MCF 10A (cell line): Measurements from ENCODE around the gene FAM131C. TPM values are rescaled to one million over a fixed set of nuclear protein-coding genes. Genes with fewer than 3 reads are reported as not detected.

Experiments
- BruUV-seq: library from RNA; stranded (reverse); fragments of 400-500 nt; replicated peaks from 2 replicates; lab custom pipeline; 2021; lab: Mats Ljungman, UMichigan
- CTCF ChIA-PET: fragments of 300-600 bp; sonication (Branson Sonifier 250); formaldehyde crosslinking; extraction: SDS; loops from one replicate; lab custom pipeline; 2021; ENCODE audit warnings: antibody characterized with exemption, inconsistent platforms; lab: Yijun Ruan, JAX
- POLR2A ChIA-PET: fragments of 300-600, 350-650 bp; sonication (Branson Sonifier 250); formaldehyde crosslinking; extraction: SDS; loops from one replicate; lab custom pipeline; 2020; ENCODE audit warnings: antibody characterized with exemption, inconsistent platforms; lab: Yijun Ruan, JAX
- DNase-seq: peaks from one replicate; pipeline ENCODE4 v3.0.0-alpha.2; 2018; ENCODE audit not compliant: unreplicated experiment
- H3K27ac Mint-ChIP-seq: one replicate; pipeline ENCODE4 v1.8.0; 2022; ENCODE audit warnings: mild to moderate bottlenecking, low read depth, mixed read lengths; ENCODE audit not compliant: unreplicated experiment
- H3K27me3 Mint-ChIP-seq: one replicate; pipeline ENCODE4 v1.8.0; 2022; ENCODE audit warnings: mixed read lengths; ENCODE audit not compliant: insufficient read depth, unreplicated experiment
- H3K36me3 Mint-ChIP-seq: one replicate; pipeline ENCODE4 v1.8.0; 2022; ENCODE audit warnings: mild to moderate bottlenecking, moderate library complexity, mixed read lengths; ENCODE audit not compliant: insufficient read depth, unreplicated experiment
- H3K4me1 Mint-ChIP-seq: one replicate; pipeline ENCODE4 v1.8.0; 2022; ENCODE audit warnings: mixed read lengths; ENCODE audit not compliant: insufficient read depth, unreplicated experiment
- H3K4me3 Mint-ChIP-seq: one replicate; pipeline ENCODE4 v1.8.0; 2022; ENCODE audit warnings: mild to moderate bottlenecking, moderate library complexity, mixed read lengths; ENCODE audit not compliant: unreplicated experiment
- H3K9me3 Mint-ChIP-seq: one replicate; pipeline ENCODE4 v1.8.0; 2022; ENCODE audit warnings: mixed read lengths; ENCODE audit not compliant: unreplicated experiment
- intact Hi-C: fragments of 100-400 bp; cut with micrococcal nuclease; formaldehyde crosslinking; loops from 2 replicates; pipeline ENCODE4 v1.14.1; 2022
- total RNA-seq: library from RNA; stranded (reverse); gene quantifications from 2 replicates; pipeline ENCODE4 v1.2.3, GENCODE V29; 2022
- TF ChIP-seq, protein P1 (sequence below): fragments of 200-600 bp; IDR thresholded peaks from one replicate; pipeline ENCODE4 v1.8.0; 2022; ENCODE audit warnings: antibody characterized with exemption, mild to moderate bottlenecking; ENCODE audit not compliant: unreplicated experiment

Gene FAM131C
- total RNA-seq, 1 experiment from 2014 or later = not detected

GRCh38 chr1:16085522-16085921, 12.1 kb upstream of the FAM131C start:
- Mint-ChIP-seq H3K27ac (no peak overlapping the region), H3K9me3 (no peaks in the 10 kb centered on the region), H3K36me3 (peaks cover 1% of the 10 kb centered on the region), H3K4me3 (no peak overlapping the region), H3K4me1 (peaks cover 6% of the 10 kb centered on the region), H3K27me3 (no peaks in the 10 kb centered on the region)
- DNase-seq = no peak
- TF ChIP-seq, protein P1, sequence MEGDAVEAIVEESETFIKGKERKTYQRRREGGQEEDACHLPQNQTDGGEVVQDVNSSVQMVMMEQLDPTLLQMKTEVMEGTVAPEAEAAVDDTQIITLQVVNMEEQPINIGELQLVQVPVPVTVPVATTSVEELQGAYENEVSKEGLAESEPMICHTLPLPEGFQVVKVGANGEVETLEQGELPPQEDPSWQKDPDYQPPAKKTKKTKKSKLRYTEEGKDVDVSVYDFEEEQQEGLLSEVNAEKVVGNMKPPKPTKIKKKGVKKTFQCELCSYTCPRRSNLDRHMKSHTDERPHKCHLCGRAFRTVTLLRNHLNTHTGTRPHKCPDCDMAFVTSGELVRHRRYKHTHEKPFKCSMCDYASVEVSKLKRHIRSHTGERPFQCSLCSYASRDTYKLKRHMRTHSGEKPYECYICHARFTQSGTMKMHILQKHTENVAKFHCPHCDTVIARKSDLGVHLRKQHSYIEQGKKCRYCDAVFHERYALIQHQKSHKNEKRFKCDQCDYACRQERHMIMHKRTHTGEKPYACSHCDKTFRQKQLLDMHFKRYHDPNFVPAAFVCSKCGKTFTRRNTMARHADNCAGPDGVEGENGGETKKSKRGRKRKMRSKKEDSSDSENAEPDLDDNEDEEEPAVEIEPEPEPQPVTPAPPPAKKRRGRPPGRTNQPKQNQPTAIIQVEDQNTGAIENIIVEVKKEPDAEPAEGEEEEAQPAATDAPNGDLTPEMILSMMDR = no peak
- CTCF ChIA-PET = interaction anchor here (0.8 kb wide), 1 partner anchor 103 kb away, joined by 3 read pairs; no protein-coding TSS in a partner anchor
- BruUV-seq = no TSS peak
- POLR2A ChIA-PET = no interaction called here
- intact Hi-C loops = no loop called here

DNA sequence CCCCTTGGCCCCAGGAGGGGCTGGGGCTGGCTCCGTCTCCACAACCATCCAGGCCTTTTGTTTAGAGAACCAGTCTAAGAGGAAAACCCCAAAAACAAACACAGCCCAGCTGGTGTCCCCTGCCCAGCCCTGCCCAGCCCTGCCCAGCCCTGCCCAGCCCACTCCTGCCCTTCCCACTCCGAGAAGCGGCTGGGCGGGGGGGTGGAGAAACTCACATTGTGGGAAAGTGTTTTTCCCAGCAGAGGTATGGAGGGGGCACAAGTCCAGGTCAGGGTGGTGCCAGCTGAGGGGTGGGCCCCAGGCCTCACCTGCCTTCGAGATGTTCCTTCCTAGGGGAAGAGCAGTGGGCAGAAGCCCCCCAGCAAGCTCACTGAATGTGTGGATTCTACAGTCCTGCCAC, 10.0 kb upstream of the FAM131C start:
- H3K27ac Mint-ChIP-seq = no peak overlapping the region
- H3K36me3 Mint-ChIP-seq = no peaks in the 10 kb centered on the region
- intact Hi-C loops = no loop called here
- peaks cover 6% of the 10 kb centered on the region for H3K4me1 Mint-ChIP-seq
- H3K4me3 Mint-ChIP-seq = no peak overlapping the region
- BruUV-seq = no TSS peak
- H3K9me3 Mint-ChIP-seq = no peaks in the 10 kb centered on the region
- POLR2A ChIA-PET = interaction anchor here (0.7 to 1.2 kb wide), 4 partner anchors 14 to 537 kb away, joined by 3 to 9 read pairs (median 4); no protein-coding TSS in a partner anchor
- no peak for DNase-seq
- TF ChIP-seq, protein P1 = no peak
- H3K27me3 Mint-ChIP-seq = no peaks in the 10 kb centered on the region
- CTCF ChIA-PET = interaction anchor here (0.5 to 12.6 kb wide), 20 partner anchors 15 to 328 kb away, joined by 3 to 373 read pairs (median 4); partner anchors contain the start of genes ARHGEF19, CPLANE2, EPHA2 and FBXO42

DNA sequence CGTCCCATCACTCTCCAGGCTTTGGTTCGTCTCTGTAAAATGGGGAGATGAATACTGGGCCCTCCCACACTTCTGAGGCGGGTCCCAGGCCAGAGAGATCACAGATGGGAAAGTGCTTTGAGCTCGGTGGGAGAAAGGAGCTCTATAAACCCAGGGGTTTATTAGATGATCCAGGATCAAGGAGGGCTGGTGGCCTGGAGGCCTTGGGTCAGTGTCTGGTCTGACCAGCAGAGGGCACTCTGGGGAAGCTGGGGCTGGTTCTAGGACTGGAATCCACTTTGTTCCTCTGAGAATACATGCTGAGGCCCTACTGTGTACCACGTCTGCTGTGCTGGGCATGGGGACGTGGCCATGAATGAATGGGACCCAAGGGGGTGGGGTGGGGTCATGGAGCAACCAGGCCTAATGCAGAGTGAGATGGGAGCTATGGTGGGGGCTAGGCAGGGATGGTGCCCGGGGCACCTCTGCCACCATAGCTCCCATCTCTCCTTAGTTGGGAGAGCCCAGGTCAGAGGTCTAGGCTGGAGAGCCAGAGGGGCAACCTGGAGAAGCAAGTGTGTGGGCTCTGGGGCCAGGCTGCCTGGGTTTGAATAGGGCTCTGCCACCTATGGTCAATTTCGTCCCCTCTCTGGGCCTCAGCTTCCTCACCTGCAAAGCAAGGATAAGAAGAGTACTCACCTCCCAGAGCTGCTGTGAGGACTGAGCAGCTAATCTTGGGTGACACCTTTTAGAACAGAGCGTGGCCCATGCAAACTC, 9.0 kb upstream of the FAM131C start:
- BruUV-seq = no TSS peak
- CTCF ChIA-PET = interaction anchor here (0.5 to 12.6 kb wide), 40 partner anchors 9 to 665 kb away, joined by 3 to 373 read pairs (median 5); partner anchors contain the start of genes ARHGEF19, CPLANE2, EPHA2 and FAM131C
- H3K9me3 Mint-ChIP-seq = no peaks in the 10 kb centered on the region
- H3K4me1 Mint-ChIP-seq = peaks cover 11% of the 10 kb centered on the region
- TF ChIP-seq, protein P1 = peak; percentile 85
- intact Hi-C loops = loop anchor here (1.0 kb wide), 1 partner anchor 105 kb away; no protein-coding TSS in a partner anchor
- DNase-seq = peak; percentile 78
- no peak overlapping the region for H3K4me3 Mint-ChIP-seq
- H3K36me3 Mint-ChIP-seq = no peaks in the 10 kb centered on the region
- H3K27ac Mint-ChIP-seq = no peak overlapping the region
- no peaks in the 10 kb centered on the region for H3K27me3 Mint-ChIP-seq
- POLR2A ChIA-PET = interaction anchor here (0.6 to 8.8 kb wide), 8 partner anchors 42 to 281 kb away, joined by 3 to 112 read pairs (median 4); partner anchors contain the start of genes CPLANE2 and EPHA2

DNA sequence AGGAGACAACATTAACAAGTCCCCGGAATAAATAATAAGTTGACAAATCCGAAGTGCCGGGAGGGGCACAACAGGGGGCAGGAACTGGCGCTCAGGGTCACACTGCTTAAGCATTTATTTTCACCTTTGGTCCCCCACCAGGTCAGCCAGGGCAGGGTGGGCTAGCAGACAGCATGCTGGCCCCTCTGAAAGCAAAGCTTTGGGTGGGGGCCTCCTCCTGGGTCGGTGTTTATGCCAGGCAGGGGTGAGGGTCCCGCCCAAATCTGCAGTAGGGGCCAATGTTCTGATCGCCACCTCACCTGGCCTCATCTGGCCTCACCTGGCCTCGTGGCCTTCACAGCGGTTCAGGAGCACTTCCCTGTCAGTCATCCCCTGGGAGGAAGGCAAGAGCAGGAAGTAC, 8.2 kb upstream of the FAM131C start:
- Mint-ChIP-seq H3K27ac (no peak overlapping the region), H3K4me1 (peaks cover 19% of the 10 kb centered on the region), H3K36me3 (no peaks in the 10 kb centered on the region), H3K9me3 (no peaks in the 10 kb centered on the region), H3K27me3 (no peaks in the 10 kb centered on the region), H3K4me3 (no peak overlapping the region)
- POLR2A ChIA-PET = interaction anchor here (1.0 to 8.8 kb wide), 6 partner anchors 42 to 282 kb away, joined by 3 to 112 read pairs (median 4); partner anchors contain the start of genes CPLANE2 and EPHA2
- CTCF ChIA-PET = interaction anchor here (0.6 to 12.6 kb wide), 26 partner anchors 8 to 664 kb away, joined by 3 to 373 read pairs (median 7); partner anchors contain the start of genes CPLANE2, EPHA2, FAM131C and SZRD1
- DNase-seq = no peak
- TF ChIP-seq, protein P1 = no peak
- no TSS peak for BruUV-seq
- intact Hi-C loops = loop anchor here (1.0 kb wide), 1 partner anchor 106 kb away; no protein-coding TSS in a partner anchor
